ENCODE data around the gene GCSAML.

Gene GCSAML

GRCh38 chr1:247605286-247605685 is 56.4 kb downstream of the GCSAML start, which contains the start of gene OR2G3:
OR2G3 (plus strand) TSS chr1:247605586; CDS start chr1:247605586, 0 bp downstream.
- no peaks in the 10 kb centered on the region for H3K4me1 ChIP-seq (ENCODE audit: control insufficient read depth, insufficient read depth, low read length)
- no peak for TF ChIP-seq ZNF626 (tag by site-specific recombination; IDR thresholded peaks at IDR 0.05)
- TF ChIP-seq ZNF677 (tag by site-specific recombination; IDR thresholded peaks at IDR 0.05), result no peak
- no peak for TF ChIP-seq ZNF48 (tag by site-specific recombination; IDR thresholded peaks at IDR 0.05)
- TF ChIP-seq FEZF1 (tag by site-specific recombination; IDR thresholded peaks at IDR 0.05), result no peak
- no peak for TF ChIP-seq ZNF600 (tag by site-specific recombination; IDR thresholded peaks at IDR 0.05)
- TF ChIP-seq ZNF362 (tag by site-specific recombination; IDR thresholded peaks at IDR 0.05), result no peak
- no peak for TF ChIP-seq WT1 (tag by site-specific recombination; IDR thresholded peaks at IDR 0.05)
- no peak for TF ChIP-seq GLIS2 (tag by site-specific recombination; IDR thresholded peaks at IDR 0.05)
- TF ChIP-seq, protein P1, sequence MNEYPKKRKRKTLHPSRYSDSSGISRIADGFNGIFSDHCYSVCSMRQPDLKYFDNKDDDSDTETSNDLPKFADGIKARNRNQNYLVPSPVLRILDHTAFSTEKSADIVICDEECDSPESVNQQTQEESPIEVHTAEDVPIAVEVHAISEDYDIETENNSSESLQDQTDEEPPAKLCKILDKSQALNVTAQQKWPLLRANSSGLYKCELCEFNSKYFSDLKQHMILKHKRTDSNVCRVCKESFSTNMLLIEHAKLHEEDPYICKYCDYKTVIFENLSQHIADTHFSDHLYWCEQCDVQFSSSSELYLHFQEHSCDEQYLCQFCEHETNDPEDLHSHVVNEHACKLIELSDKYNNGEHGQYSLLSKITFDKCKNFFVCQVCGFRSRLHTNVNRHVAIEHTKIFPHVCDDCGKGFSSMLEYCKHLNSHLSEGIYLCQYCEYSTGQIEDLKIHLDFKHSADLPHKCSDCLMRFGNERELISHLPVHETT (tag by site-specific recombination; IDR thresholded peaks at IDR 0.05), result no peak
- no peak for TF ChIP-seq ZNF791 (tag by site-specific recombination; IDR thresholded peaks at IDR 0.05)
- no peak within 1 kb of the TSS for H3K4me3 ChIP-seq (ENCODE audit: low read depth, low read length)
- CTCF ChIA-PET, result no interaction called here
- no peaks in the 10 kb centered on the region for H3K36me3 ChIP-seq (ENCODE audit: control insufficient read depth in 2 of 2, insufficient read depth in 1 of 2, low read length in 2 of 2)
- no peaks in the 10 kb centered on the region for H3K9me3 ChIP-seq (ENCODE audit: control insufficient read depth, insufficient read depth, low read depth, low read length)
- POLR2A ChIA-PET, result no interaction called here
- no peak within 1 kb of the TSS for H3K27ac ChIP-seq (ENCODE audit: extremely low read depth, low read depth, low read length)

DNA sequence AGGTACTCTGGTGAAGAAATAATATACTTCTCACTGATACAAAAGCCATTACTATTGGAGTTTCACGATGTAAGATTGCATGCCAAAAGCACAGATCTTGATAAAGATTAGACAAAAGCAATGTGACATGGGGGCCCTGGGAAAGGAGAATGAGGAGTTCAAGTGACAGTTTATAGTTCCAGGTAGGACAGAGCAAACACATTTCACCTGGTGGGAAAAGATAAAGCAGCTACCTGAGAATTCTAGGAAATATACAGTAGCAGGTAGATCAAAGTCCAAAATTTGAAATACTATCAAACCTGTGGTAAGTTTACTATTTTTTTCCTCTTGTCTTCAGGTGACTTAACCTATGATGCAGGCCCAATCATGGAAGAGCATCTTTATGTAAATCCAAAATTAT is 64.5 kb downstream of the GCSAML start:
- TF ChIP-seq ZNF138 (tag by site-specific recombination; IDR thresholded peaks at IDR 0.05; ENCODE audit: borderline replicate concordance), result no peak
- no peak for TF ChIP-seq GLI2 (tag by site-specific recombination; IDR thresholded peaks at IDR 0.05; ENCODE audit: borderline replicate concordance, low read depth)
- no peak for TF ChIP-seq ZBTB8A (tag by site-specific recombination; IDR thresholded peaks at IDR 0.05)
- no peak for TF ChIP-seq ZNF785 (tag by site-specific recombination; IDR thresholded peaks at IDR 0.05)
- TF ChIP-seq, protein P2, sequence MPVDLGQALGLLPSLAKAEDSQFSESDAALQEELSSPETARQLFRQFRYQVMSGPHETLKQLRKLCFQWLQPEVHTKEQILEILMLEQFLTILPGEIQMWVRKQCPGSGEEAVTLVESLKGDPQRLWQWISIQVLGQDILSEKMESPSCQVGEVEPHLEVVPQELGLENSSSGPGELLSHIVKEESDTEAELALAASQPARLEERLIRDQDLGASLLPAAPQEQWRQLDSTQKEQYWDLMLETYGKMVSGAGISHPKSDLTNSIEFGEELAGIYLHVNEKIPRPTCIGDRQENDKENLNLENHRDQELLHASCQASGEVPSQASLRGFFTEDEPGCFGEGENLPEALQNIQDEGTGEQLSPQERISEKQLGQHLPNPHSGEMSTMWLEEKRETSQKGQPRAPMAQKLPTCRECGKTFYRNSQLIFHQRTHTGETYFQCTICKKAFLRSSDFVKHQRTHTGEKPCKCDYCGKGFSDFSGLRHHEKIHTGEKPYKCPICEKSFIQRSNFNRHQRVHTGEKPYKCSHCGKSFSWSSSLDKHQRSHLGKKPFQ (tag by site-specific recombination; IDR thresholded peaks at IDR 0.05), result no peak
- TF ChIP-seq ZNF24 (tag by site-specific recombination; IDR thresholded peaks at IDR 0.05), result no peak
- no peak for TF ChIP-seq ZEB2 (tag by site-specific recombination; IDR thresholded peaks at IDR 0.05)
- no peak for TF ChIP-seq ZNF843 (tag by site-specific recombination; IDR thresholded peaks at IDR 0.05)
- no peak for TF ChIP-seq ZNF354C (tag by site-specific recombination; IDR thresholded peaks at IDR 0.05; ENCODE audit: borderline replicate concordance, low read depth)
- TF ChIP-seq REPIN1 (tag by site-specific recombination; IDR thresholded peaks at IDR 0.05; ENCODE audit: low read depth), result no peak
- TF ChIP-seq ZNF571 (tag by site-specific recombination; IDR thresholded peaks at IDR 0.05), result no peak
- no peak for TF ChIP-seq ZNF350 (tag by site-specific recombination; IDR thresholded peaks at IDR 0.05)
- no peaks in the 10 kb centered on the region for H3K9me3 ChIP-seq (ENCODE audit: control insufficient read depth, insufficient read depth, low read depth, low read length)
- H3K4me1 ChIP-seq (ENCODE audit: control insufficient read depth, insufficient read depth, low read length), result no peaks in the 10 kb centered on the region
- POLR2A ChIA-PET, result no interaction called here
- CTCF ChIA-PET, result no interaction called here
- no peaks in the 10 kb centered on the region for H3K36me3 ChIP-seq (ENCODE audit: control insufficient read depth in 2 of 2, insufficient read depth in 1 of 2, low read length in 2 of 2)
- no peak overlapping the region for H3K4me3 ChIP-seq (ENCODE audit: low read depth, low read length)
- H3K27ac ChIP-seq (ENCODE audit: extremely low read depth, low read depth, low read length), result no peak overlapping the region

All from HEK293 (cell line).